NCI-H2171 (cell line): Measurements from ENCODE around the gene XPC.
A peak's percentile ranks its signal among the peaks of the same experiment; 100 is the strongest.
"Not testable (repeated sequence)": the region's sequence is repeated elsewhere in the genome, so short reads cannot be mapped to it uniquely, and the experiment has no call there.

Source experiments
- DNase-seq: peaks from one replicate; lab custom pipeline; 2025; lab: John Stamatoyannopoulos, UW

The XPC gene

GRCh38 chr3:14178247-14179113 lies at the start of gene XPC, which contains the start of gene LSM3:
Gene XPC, minus strand, starts transcription at chr3:14178601. Its CDS starts 33 bp downstream, at chr3:14178568.
Gene LSM3, plus strand, starts transcription at chr3:14178817. Its CDS starts 44 bp downstream, at chr3:14178861.
- DNase-seq = peak; percentile 88

- no peak for DNase-seq
Observed at GRCh38 chr3:14227856-14228255, 49.5 kb upstream of the XPC start.

- not testable (repeated sequence) for DNase-seq
Observed at GRCh38 chr3:14226351-14226750, 48.0 kb upstream of the XPC start.

GRCh38 chr3:14225421-14225820 lies 47.0 kb upstream of the XPC start:
- no peak for DNase-seq

- DNase-seq = no peak
Observed at GRCh38 chr3:14224895-14225294, 46.5 kb upstream of the XPC start.

- no peak for DNase-seq
Observed at GRCh38 chr3:14223595-14223994, 45.2 kb upstream of the XPC start.

GRCh38 chr3:14222900-14223594 lies 44.6 kb upstream of the XPC start:
- DNase-seq = no peak

GRCh38 chr3:14222457-14222856 lies 44.1 kb upstream of the XPC start:
- no peak for DNase-seq

GRCh38 chr3:14221902-14222301 lies 43.5 kb upstream of the XPC start:
- DNase-seq = no peak

GRCh38 chr3:14220933-14221332 lies 42.5 kb upstream of the XPC start:
- no peak for DNase-seq

- no peak for DNase-seq
Observed at GRCh38 chr3:14218355-14218754, 40.0 kb upstream of the XPC start.

- no peak for DNase-seq
Observed at GRCh38 chr3:14216257-14217048, 38.1 kb upstream of the XPC start.

GRCh38 chr3:14214764-14215163 lies 36.4 kb upstream of the XPC start:
- DNase-seq = no peak

GRCh38 chr3:14213066-14213774 lies 34.8 kb upstream of the XPC start:
- DNase-seq = no peak

GRCh38 chr3:14212032-14212431 lies 33.6 kb upstream of the XPC start:
- DNase-seq = no peak

- no peak for DNase-seq
Observed at GRCh38 chr3:14211621-14212020, 33.2 kb upstream of the XPC start.

- no peak for DNase-seq
Observed at GRCh38 chr3:14210843-14211594, 32.6 kb upstream of the XPC start.

GRCh38 chr3:14210290-14210688 lies 31.9 kb upstream of the XPC start:
- DNase-seq = no peak

- no peak for DNase-seq
Observed at GRCh38 chr3:14209581-14210289, 31.3 kb upstream of the XPC start.

GRCh38 chr3:14208977-14209394 lies 30.6 kb upstream of the XPC start:
- no peak for DNase-seq
